Stomach smooth muscle (tissue), 2 donors: ENCODE results near the gene SMIM44.

ENCODE experiments used
- H3K27ac ChIP-seq: one replicate; pipeline ENCODE4 v1.7.0; 2013; ENCODE audit warnings: mild to moderate bottlenecking, low read length, inconsistent platforms
- H3K27me3 ChIP-seq, 2 donors: one replicate each; pipeline ENCODE4 v1.7.0; 2013; ENCODE audit warnings: low read length in 2 of 2; ENCODE audit not compliant: insufficient read depth in 2 of 2, control insufficient read depth in 1 of 2
- H3K36me3 ChIP-seq, 2 donors: one replicate each; pipeline ENCODE4 v1.7.0; 2013; ENCODE audit warnings: low read length in 2 of 2; ENCODE audit not compliant: control insufficient read depth in 2 of 2, insufficient read depth in 2 of 2
- H3K4me1 ChIP-seq: one replicate; pipeline ENCODE4 v1.7.0; 2013; ENCODE audit warnings: low read length; ENCODE audit not compliant: control insufficient read depth, insufficient read depth
- H3K4me3 ChIP-seq, 2 donors: one replicate each; pipeline ENCODE4 v1.7.0; 2013; ENCODE audit warnings: low read length in 2 of 2
- H3K9ac ChIP-seq, 2 donors: one replicate each; pipeline ENCODE4 v1.7.0; 2013; ENCODE audit warnings: low read length in 2 of 2, mild to moderate bottlenecking in 1 of 2
- H3K9me3 ChIP-seq, 2 donors: one replicate each; pipeline ENCODE4 v1.7.0; 2013; ENCODE audit warnings: low read length in 2 of 2; ENCODE audit not compliant: control insufficient read depth in 2 of 2
- donor health status: healthy.
- donor health status: Pancreatic carcinoma.

SMIM44 gene

DNA sequence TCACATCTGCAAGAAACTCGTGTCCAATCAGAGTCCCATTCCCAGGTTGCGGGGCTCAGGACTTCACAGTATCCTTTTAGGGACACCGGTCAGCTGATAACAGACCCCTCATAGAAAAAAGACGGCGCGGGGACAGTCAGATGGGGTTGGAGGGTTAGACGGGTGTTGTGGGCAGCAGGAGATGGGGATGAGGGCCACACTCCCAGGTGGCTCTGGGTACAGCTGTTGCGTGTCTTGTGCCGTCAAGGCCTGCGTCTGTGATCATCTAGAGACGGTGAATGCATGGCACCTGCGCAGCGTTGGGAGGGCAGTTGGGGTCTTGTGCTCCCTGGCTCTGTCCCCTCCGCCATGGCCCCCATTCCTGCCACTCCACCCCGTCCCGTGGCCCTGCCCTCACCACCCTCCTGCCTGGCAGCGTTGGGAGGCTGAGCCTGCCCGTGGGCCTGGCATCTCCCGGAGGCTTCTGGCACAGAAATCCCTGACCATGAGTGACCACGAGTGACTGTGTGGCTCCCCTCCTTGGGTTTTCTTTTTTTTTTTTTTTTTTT, 41.7 kb upstream of the SMIM44 start:
- Histone ChIP-seq H3K36me3 (peaks cover 13 to 27% of the 10 kb centered on the region in 2 donors), H3K4me1 (peaks cover 5% of the 10 kb centered on the region), H3K9ac (no peak overlapping the region), H3K9me3 (no peaks in the 10 kb centered on the region), H3K27ac (no peak overlapping the region), H3K4me3 (no peak overlapping the region), H3K27me3 (no peaks in the 10 kb centered on the region)

- no peaks in the 10 kb centered on the region for H3K9me3 ChIP-seq
- H3K9ac ChIP-seq: no peak overlapping the region
- H3K4me1 ChIP-seq: peaks cover 7% of the 10 kb centered on the region
- no peaks in the 10 kb centered on the region for H3K27me3 ChIP-seq
- peaks cover 13 to 31% of the 10 kb centered on the region in 2 donors for H3K36me3 ChIP-seq
- H3K27ac ChIP-seq: no peak overlapping the region
- no peak overlapping the region for H3K4me3 ChIP-seq
These were observed 41.0 kb upstream of the SMIM44 start for GRCh38 chr19:3524078-3524842.

DNA sequence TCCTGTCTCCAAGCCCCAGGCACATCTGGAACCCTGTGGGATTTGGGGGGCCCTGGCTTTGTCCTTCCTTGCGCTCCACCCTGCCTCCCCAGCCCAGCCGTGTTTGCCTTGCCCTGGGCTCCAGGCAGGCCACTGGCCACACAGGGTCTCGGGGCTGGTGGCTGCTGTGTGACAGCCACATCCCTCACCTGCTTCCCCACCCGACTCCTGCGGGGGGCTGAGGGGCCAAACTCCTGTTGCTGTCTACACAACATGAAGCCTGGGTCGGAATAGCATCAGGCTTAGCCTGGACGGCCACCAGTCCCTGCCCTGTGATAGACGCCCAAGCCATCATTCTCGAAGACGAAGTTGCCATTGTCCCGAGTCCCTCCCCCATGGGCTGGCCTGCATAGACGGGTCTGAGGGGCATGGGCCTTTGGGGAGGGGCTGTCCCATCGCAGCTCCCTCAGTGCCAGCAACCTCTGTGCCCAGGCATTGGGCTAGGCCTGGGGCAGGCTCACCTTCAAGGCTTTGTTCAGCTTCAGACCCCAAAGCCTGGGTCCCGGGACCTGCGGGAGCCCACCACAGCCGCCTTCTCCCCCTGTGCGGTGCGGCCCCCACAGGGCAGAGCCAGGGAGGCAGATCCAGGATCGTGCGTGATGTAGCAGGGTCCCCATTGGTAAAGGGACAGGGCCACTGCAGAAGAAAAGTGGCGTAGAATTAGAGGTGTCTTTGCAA, 40.3 kb upstream of the SMIM44 start:
- H3K9ac ChIP-seq: no peak overlapping the region
- H3K36me3 ChIP-seq: peaks cover 13 to 31% of the 10 kb centered on the region in 2 donors
- H3K4me3 ChIP-seq: no peak overlapping the region
- no peak overlapping the region for H3K27ac ChIP-seq
- H3K4me1 ChIP-seq: peaks cover 7% of the 10 kb centered on the region
- no peaks in the 10 kb centered on the region for H3K9me3 ChIP-seq
- H3K27me3 ChIP-seq: no peaks in the 10 kb centered on the region

GRCh38 chr19:3522421-3523360, 39.5 kb upstream of the SMIM44 start:
- Histone ChIP-seq H3K4me3 (no peak overlapping the region), H3K36me3 (peaks cover 11 to 26% of the 10 kb centered on the region in 2 donors), H3K9me3 (no peaks in the 10 kb centered on the region), H3K4me1 (peaks cover 7% of the 10 kb centered on the region), H3K27me3 (no peaks in the 10 kb centered on the region), H3K9ac (no peak overlapping the region), H3K27ac (no peak overlapping the region)

DNA sequence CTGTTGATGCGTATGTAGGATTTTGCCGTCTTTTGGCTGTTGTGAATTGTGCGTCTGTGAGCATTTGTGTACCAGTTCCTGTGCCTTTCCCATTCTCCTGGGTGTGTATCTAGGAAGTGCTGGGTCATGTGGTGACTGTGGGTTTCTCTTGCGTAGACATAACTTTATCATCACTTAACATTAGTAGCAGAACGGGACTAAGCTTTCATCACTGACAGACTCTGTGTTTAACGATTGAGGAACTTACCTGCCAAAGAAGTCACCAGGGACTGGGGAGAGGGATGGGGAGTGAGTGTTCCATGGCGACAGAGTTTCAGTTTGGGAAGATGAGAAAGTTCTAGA, 37.8 kb upstream of the SMIM44 start:
- no peaks in the 10 kb centered on the region for H3K27me3 ChIP-seq
- peaks cover 5 to 20% of the 10 kb centered on the region in 2 donors for H3K36me3 ChIP-seq
- peaks cover 12% of the 10 kb centered on the region for H3K4me1 ChIP-seq
- H3K4me3 ChIP-seq: no peak overlapping the region
- no peak overlapping the region for H3K27ac ChIP-seq
- no peak overlapping the region for H3K9ac ChIP-seq
- H3K9me3 ChIP-seq: no peaks in the 10 kb centered on the region

- H3K4me3 ChIP-seq: no peak overlapping the region
- no peak overlapping the region for H3K27ac ChIP-seq
- H3K9ac ChIP-seq: no peak overlapping the region
- H3K27me3 ChIP-seq: no peaks in the 10 kb centered on the region
- peaks cover 13% of the 10 kb centered on the region for H3K4me1 ChIP-seq
- H3K36me3 ChIP-seq: peaks cover 5 to 20% of the 10 kb centered on the region in 2 donors
- H3K9me3 ChIP-seq: no peaks in the 10 kb centered on the region
These were observed 37.2 kb upstream of the SMIM44 start for GRCh38 chr19:3520166-3521103.

- Histone ChIP-seq H3K4me1 (peaks cover 13% of the 10 kb centered on the region), H3K27ac (no peak overlapping the region), H3K27me3 (no peaks in the 10 kb centered on the region), H3K36me3 (peaks cover 0 to 15% of the 10 kb centered on the region in 2 donors), H3K9me3 (no peaks in the 10 kb centered on the region), H3K9ac (no peak overlapping the region), H3K4me3 (no peak overlapping the region)
These were observed 35.9 kb upstream of the SMIM44 start for GRCh38 chr19:3519126-3519525.

- H3K27ac ChIP-seq: no peak overlapping the region
- peaks cover 13% of the 10 kb centered on the region for H3K4me1 ChIP-seq
- H3K36me3 ChIP-seq: peaks cover 0 to 11% of the 10 kb centered on the region in 2 donors
- H3K4me3 ChIP-seq: no peak overlapping the region
- no peaks in the 10 kb centered on the region for H3K27me3 ChIP-seq
- no peaks in the 10 kb centered on the region for H3K9me3 ChIP-seq
- H3K9ac ChIP-seq: no peak overlapping the region
These were observed 35.4 kb upstream of the SMIM44 start for GRCh38 chr19:3518659-3519058.

- H3K27me3 ChIP-seq: no peaks in the 10 kb centered on the region
- peaks cover 0 to 7% of the 10 kb centered on the region in 2 donors for H3K36me3 ChIP-seq
- peaks cover 17% of the 10 kb centered on the region for H3K4me1 ChIP-seq
- H3K4me3 ChIP-seq: no peak overlapping the region
- H3K27ac ChIP-seq: no peak overlapping the region
- no peaks in the 10 kb centered on the region for H3K9me3 ChIP-seq
- H3K9ac ChIP-seq: no peak overlapping the region
These were observed 35.0 kb upstream of the SMIM44 start for GRCh38 chr19:3518255-3518654.
